ENCODE data around the gene PIP. TPM values are rescaled to one million over a fixed set of nuclear protein-coding genes. Genes with fewer than 3 reads are reported as not detected.
"Not testable (repeated sequence)": the region's sequence is repeated elsewhere in the genome, so short reads cannot be mapped to it uniquely, and the experiment has no call there.

PIP gene
- total RNA-seq, 4 donors from 2014 or later: 6.8 TPM; not detected in 3

DNA sequence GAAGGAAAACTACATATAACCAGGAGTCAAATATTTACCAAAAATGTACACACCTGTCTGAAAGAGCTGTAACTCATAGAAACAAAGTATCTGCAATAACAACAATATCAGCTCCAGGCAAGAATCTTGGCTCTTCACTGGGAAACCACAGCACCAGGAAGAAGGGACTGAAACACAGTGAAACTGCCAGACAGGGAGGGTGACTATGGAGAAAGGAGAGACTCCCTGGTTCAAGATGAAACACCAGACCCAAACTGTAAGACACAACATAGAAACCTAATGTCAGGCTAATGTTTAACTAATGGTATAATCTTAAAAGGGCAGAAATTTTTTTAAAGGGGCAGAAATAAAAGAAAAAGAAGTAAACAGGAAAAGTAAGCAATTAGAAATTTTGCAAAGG lies 39.8 kb downstream of the PIP start:
- Histone ChIP-seq H3K4me1 (peaks cover 0 to 11% (median 0%) of the 10 kb centered on the region in 3 donors), H3K27me3 (no peaks in the 10 kb centered on the region), H3K27ac (no peak overlapping the region), H3K36me3 (no peaks in the 10 kb centered on the region), H3K9me3 (peaks cover 0 to 3% (median 0%) of the 10 kb centered on the region in 3 donors), H3K4me3 (no peak overlapping the region)
- TF ChIP-seq, protein P1, sequence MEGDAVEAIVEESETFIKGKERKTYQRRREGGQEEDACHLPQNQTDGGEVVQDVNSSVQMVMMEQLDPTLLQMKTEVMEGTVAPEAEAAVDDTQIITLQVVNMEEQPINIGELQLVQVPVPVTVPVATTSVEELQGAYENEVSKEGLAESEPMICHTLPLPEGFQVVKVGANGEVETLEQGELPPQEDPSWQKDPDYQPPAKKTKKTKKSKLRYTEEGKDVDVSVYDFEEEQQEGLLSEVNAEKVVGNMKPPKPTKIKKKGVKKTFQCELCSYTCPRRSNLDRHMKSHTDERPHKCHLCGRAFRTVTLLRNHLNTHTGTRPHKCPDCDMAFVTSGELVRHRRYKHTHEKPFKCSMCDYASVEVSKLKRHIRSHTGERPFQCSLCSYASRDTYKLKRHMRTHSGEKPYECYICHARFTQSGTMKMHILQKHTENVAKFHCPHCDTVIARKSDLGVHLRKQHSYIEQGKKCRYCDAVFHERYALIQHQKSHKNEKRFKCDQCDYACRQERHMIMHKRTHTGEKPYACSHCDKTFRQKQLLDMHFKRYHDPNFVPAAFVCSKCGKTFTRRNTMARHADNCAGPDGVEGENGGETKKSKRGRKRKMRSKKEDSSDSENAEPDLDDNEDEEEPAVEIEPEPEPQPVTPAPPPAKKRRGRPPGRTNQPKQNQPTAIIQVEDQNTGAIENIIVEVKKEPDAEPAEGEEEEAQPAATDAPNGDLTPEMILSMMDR (IDR thresholded peaks at IDR 0.05): no peak
- TF ChIP-seq EP300 (IDR thresholded peaks at IDR 0.05) (no peak), POLR2A (IDR thresholded peaks at IDR 0.05) (no peak), POLR2AphosphoS5 (IDR thresholded peaks at IDR 0.05) (no peak)
- no peak for ATAC-seq

DNA sequence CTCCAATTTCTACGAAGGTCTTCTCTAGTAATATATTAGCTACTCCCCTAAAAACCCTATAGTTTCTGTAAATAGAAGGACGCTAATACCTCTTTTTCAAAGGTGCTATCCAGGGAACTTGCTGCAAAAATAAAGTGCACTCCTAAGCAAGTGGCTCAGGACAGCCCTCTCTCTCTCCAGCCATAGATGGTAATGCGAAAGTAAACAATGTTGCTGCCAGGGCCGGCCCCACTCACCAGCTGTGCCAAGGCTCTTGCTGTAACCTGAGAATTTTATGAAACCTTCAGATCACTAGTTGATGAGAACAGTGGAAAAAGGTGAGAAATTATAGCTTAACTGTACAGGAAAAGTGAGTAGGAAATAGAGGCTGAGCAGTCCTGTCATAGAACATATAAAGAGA lies 40.5 kb downstream of the PIP start:
- Histone ChIP-seq H3K36me3 (no peaks in the 10 kb centered on the region), H3K9me3 (peaks cover 0 to 5% (median 0%) of the 10 kb centered on the region in 3 donors), H3K27ac (no peak overlapping the region), H3K4me3 (no peak overlapping the region), H3K27me3 (no peaks in the 10 kb centered on the region), H3K4me1 (peaks cover 0 to 11% (median 0%) of the 10 kb centered on the region in 3 donors)
- ATAC-seq: peak; percentile 50
- 23 to 37% methylated on average over 4 of the region's 4 CpGs for WGBS, 2 donors (ENCODE audit: low coverage in 1 of 2)
- TF ChIP-seq POLR2A (IDR thresholded peaks at IDR 0.05): no peak
- TF ChIP-seq EP300 (IDR thresholded peaks at IDR 0.05): no peak
- TF ChIP-seq, protein P1 (IDR thresholded peaks at IDR 0.05): no peak
- TF ChIP-seq POLR2AphosphoS5 (IDR thresholded peaks at IDR 0.05): no peak

GRCh38 chr7:143176128-143176527 lies 44.3 kb downstream of the PIP start:
- Histone ChIP-seq H3K4me1 (peaks cover 0 to 11% (median 0%) of the 10 kb centered on the region in 3 donors), H3K4me3 (no peak overlapping the region), H3K36me3 (no peaks in the 10 kb centered on the region), H3K9me3 (peaks cover 0 to 24% (median 3%) of the 10 kb centered on the region in 3 donors), H3K27me3 (no peaks in the 10 kb centered on the region), H3K27ac (no peak overlapping the region)
- WGBS, 2 donors (ENCODE audit: low coverage in 1 of 2): 81 to 98% methylated on average over 5 of the region's 5 CpGs
- TF ChIP-seq POLR2A (IDR thresholded peaks at IDR 0.05) (no peak), EP300 (IDR thresholded peaks at IDR 0.05) (no peak), POLR2AphosphoS5 (IDR thresholded peaks at IDR 0.05) (no peak)
- TF ChIP-seq, protein P1 (IDR thresholded peaks at IDR 0.05): no peak
- ATAC-seq: no peak

GRCh38 chr7:143177374-143178119 lies 45.7 kb downstream of the PIP start:
- TF ChIP-seq, protein P1 (IDR thresholded peaks at IDR 0.05): no peak
- TF ChIP-seq POLR2A (IDR thresholded peaks at IDR 0.05): no peak
- TF ChIP-seq EP300 (IDR thresholded peaks at IDR 0.05): no peak
- no peak for TF ChIP-seq POLR2AphosphoS5 (IDR thresholded peaks at IDR 0.05)
- no peak for ATAC-seq
- peaks cover 0 to 2% (median 0%) of the 10 kb centered on the region in 3 donors for H3K4me1 ChIP-seq
- no peak overlapping the region for H3K27ac ChIP-seq
- no peak overlapping the region for H3K4me3 ChIP-seq
- H3K27me3 ChIP-seq: no peaks in the 10 kb centered on the region
- H3K9me3 ChIP-seq: peaks cover 0 to 24% (median 3%) of the 10 kb centered on the region in 3 donors
- H3K36me3 ChIP-seq: no peaks in the 10 kb centered on the region
- WGBS, 2 donors (ENCODE audit: low coverage in 1 of 2): 79 to 95% methylated on average over 2 of the region's 2 CpGs

DNA sequence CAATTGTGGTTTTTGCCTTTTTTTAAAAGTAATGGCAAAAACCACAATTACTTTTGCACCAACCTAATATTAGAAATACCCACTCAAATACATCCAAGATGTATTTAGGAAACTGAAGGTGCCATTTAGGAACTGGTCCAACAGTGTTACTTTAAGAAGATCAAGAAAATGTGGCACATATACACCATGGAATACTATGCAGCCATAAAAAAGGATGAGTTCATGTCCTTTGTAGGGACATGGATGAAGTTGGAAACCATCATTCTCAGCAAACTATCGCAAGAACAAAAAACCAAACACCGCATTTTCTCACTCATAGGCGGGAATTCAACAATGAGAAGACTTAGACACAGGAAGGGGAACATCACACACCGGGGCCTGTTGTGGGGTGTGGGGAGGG lies 48.9 kb downstream of the PIP start:
- H3K27me3 ChIP-seq, H3K4me3 ChIP-seq, H3K4me1 ChIP-seq, ATAC-seq, H3K27ac ChIP-seq, H3K36me3 ChIP-seq: not testable (repeated sequence)
- WGBS, 2 donors (ENCODE audit: low coverage in 1 of 2): 80 to 100% methylated on average over 1 to 3 of the region's 4 CpGs
- H3K9me3 ChIP-seq: peaks cover 0 to 24% (median 3%) of the 10 kb centered on the region in 3 donors

All from gastroesophageal sphincter (tissue), 4 donors.